ENCODE data around the gene DNMT3L. TPM values are rescaled to one million over a fixed set of nuclear protein-coding genes. Genes with fewer than 3 reads are reported as not detected.
"Not testable (repeated sequence)": the region's sequence is repeated elsewhere in the genome, so short reads cannot be mapped to it uniquely, and the experiment has no call there.

Gene DNMT3L
- polyA plus RNA-seq, 1 donor (not counting 4 experiments of a cell fraction or from before 2014, with no cell fraction given), result not detected

DNA sequence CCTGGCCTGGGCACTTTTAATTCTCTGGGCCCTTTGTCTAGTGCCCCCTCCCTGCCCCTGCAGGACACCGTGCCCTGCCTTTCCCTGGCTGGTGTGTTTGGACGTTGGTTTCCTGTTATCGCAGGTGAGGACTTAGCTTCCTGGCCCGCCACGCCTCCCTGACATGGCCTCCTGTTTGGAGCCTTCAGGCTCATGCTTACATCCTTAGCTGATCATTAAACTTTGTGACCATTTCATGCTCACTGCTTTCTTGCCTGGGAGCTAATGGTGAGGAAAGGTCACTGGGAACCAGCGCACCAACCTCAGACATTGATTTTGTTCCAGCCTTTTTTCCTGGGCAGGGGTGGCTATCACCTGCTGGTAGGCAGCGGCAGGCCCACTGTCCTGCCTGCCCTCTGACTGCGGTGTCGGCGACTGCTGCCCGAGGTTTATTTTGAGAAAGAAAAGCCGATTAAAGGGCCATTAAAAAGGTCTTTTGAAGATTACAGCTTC, 41.8 kb upstream of the DNMT3L start:
- DNase-seq (ENCODE audit: low read depth, low spot score) (no peak), FAIRE-seq (no peak)
- H3K9ac ChIP-seq (ENCODE audit: control insufficient read depth, extremely low read depth, insufficient read depth, low read length), result no peak overlapping the region
- peaks cover 36% of the 10 kb centered on the region for H3K79me2 ChIP-seq (ENCODE audit: control insufficient read depth, insufficient read depth, low read length)
- no peak overlapping the region for H3K27ac ChIP-seq (ENCODE audit: control insufficient read depth, insufficient read depth, low read length)
- H3K4me1 ChIP-seq (ENCODE audit: control insufficient read depth, extremely low read depth, insufficient read depth, low read length), result peaks cover 15% of the 10 kb centered on the region
- no peaks in the 10 kb centered on the region for H3K9me1 ChIP-seq (ENCODE audit: control insufficient read depth, extremely low read depth, insufficient read depth, low read length)
- dilution Hi-C loops (cut with MboI; ENCODE audit: extremely low pct_ligation_motif_present, low sequenced_read_pairs), result no loop called here
- no peak for TF ChIP-seq EZH2 (IDR thresholded peaks at IDR 0.05; ENCODE audit: low read length)
- TF ChIP-seq, protein P1, sequence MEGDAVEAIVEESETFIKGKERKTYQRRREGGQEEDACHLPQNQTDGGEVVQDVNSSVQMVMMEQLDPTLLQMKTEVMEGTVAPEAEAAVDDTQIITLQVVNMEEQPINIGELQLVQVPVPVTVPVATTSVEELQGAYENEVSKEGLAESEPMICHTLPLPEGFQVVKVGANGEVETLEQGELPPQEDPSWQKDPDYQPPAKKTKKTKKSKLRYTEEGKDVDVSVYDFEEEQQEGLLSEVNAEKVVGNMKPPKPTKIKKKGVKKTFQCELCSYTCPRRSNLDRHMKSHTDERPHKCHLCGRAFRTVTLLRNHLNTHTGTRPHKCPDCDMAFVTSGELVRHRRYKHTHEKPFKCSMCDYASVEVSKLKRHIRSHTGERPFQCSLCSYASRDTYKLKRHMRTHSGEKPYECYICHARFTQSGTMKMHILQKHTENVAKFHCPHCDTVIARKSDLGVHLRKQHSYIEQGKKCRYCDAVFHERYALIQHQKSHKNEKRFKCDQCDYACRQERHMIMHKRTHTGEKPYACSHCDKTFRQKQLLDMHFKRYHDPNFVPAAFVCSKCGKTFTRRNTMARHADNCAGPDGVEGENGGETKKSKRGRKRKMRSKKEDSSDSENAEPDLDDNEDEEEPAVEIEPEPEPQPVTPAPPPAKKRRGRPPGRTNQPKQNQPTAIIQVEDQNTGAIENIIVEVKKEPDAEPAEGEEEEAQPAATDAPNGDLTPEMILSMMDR (optimal IDR thresholded peaks at IDR 0.05 in 1 of 3, IDR thresholded peaks at IDR 0.05 in 1 of 3, conservative IDR thresholded peaks at IDR 0.05 in 1 of 3; ENCODE audit: extremely low read depth in 1 of 3, insufficient read depth in 2 of 3, low read length in 3 of 3), result no peak
- no peak overlapping the region for H2AFZ ChIP-seq (ENCODE audit: control insufficient read depth, low read length)
- H3K4me2 ChIP-seq (ENCODE audit: control insufficient read depth, extremely low read depth, insufficient read depth, low read depth, low read length), result no peak overlapping the region
- H3K36me3 ChIP-seq (ENCODE audit: control insufficient read depth in 2 of 2, extremely low read depth in 1 of 2, insufficient read depth in 2 of 2, low read length in 2 of 2), result peaks cover 0 to 11% of the 10 kb centered on the region in 2 experiments
- no peaks in the 10 kb centered on the region for H3K9me3 ChIP-seq (ENCODE audit: control insufficient read depth, low read depth, low read length)
- peaks cover 3% of the 10 kb centered on the region for H4K20me1 ChIP-seq (ENCODE audit: control insufficient read depth, extremely low read depth, insufficient read depth, low read length)
- H3K27me3 ChIP-seq (ENCODE audit: control insufficient read depth, extremely low read depth, insufficient read depth, low read length), result no peaks in the 10 kb centered on the region
- no peak overlapping the region for H3K4me3 ChIP-seq (ENCODE audit: control insufficient read depth in 2 of 3, extremely low read depth in 1 of 3, insufficient read depth in 2 of 3, low read depth in 1 of 3, low read length in 3 of 3)

DNA sequence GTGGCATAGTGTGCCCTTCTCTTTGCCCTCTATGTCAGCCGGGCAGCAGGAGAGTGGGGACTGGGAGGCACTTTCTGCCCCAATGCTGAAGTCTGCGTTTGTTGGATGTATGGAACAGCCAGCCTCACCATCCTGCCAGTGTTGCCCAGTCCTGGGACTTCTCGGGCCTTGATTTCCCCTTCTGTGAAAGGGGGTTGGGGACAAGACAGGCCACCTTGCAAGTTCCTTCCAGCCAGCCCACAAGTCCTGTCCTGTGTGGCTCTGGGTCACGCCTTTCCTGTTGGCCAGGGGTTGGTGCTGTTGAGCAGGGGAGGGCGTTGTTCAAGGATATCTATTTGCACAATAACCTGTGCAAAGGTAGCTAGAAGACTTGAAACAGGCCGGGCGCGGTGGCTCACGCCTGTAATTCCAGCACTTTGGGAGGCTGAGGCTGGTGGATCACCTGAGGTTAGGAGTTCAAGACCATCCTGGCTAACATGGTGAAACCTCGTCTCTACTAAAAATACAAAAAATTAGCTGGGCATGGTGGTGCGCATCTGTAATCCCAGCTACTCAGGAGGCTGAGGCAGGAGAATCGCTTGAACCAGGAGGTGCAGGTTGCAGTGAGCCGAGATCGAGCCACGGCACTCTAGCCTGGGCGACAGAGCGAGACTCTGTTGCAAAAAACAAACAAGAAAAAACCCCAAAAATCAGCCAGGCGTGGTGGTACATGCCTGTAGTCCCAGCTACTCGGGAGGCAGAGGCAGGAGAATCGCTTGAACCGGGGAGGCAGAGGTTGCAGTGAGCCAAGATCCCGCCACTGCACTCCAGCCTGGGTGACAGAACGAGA, 41.1 kb upstream of the DNMT3L start:
- H3K27me3 ChIP-seq (ENCODE audit: control insufficient read depth, extremely low read depth, insufficient read depth, low read length); dilution Hi-C loops (cut with MboI; ENCODE audit: extremely low pct_ligation_motif_present, low sequenced_read_pairs); H3K27ac ChIP-seq (ENCODE audit: control insufficient read depth, insufficient read depth, low read length); DNase-seq (ENCODE audit: low read depth, low spot score); H4K20me1 ChIP-seq (ENCODE audit: control insufficient read depth, extremely low read depth, insufficient read depth, low read length); FAIRE-seq; H3K9me3 ChIP-seq (ENCODE audit: control insufficient read depth, low read depth, low read length); H3K9me1 ChIP-seq (ENCODE audit: control insufficient read depth, extremely low read depth, insufficient read depth, low read length); H2AFZ ChIP-seq (ENCODE audit: control insufficient read depth, low read length); H3K4me3 ChIP-seq (ENCODE audit: control insufficient read depth in 2 of 3, extremely low read depth in 1 of 3, insufficient read depth in 2 of 3, low read depth in 1 of 3, low read length in 3 of 3); H3K9ac ChIP-seq (ENCODE audit: control insufficient read depth, extremely low read depth, insufficient read depth, low read length): not testable (repeated sequence)
- Histone ChIP-seq H3K79me2 (ENCODE audit: control insufficient read depth, insufficient read depth, low read length) (peaks cover 36% of the 10 kb centered on the region), H3K4me1 (ENCODE audit: control insufficient read depth, extremely low read depth, insufficient read depth, low read length) (peaks cover 15% of the 10 kb centered on the region), H3K4me2 (ENCODE audit: control insufficient read depth, extremely low read depth, insufficient read depth, low read depth, low read length) (peak overlapping the region; percentile 16), H3K36me3 (ENCODE audit: control insufficient read depth in 2 of 2, extremely low read depth in 1 of 2, insufficient read depth in 2 of 2, low read length in 2 of 2) (peaks cover 0 to 11% of the 10 kb centered on the region in 2 experiments)
- TF ChIP-seq, protein P1 (optimal IDR thresholded peaks at IDR 0.05 in 1 of 3, IDR thresholded peaks at IDR 0.05 in 1 of 3, conservative IDR thresholded peaks at IDR 0.05 in 1 of 3; ENCODE audit: extremely low read depth in 1 of 3, insufficient read depth in 2 of 3, low read length in 3 of 3), result peak in 2 of 3 experiments; percentile 33 to 57
